IPS-11a (cell line): ENCODE results near the gene OXGR1.

Source experiments
- H3K4me3 ChIP-seq: one replicate; pipeline ENCODE4 v1.5.1; 2013; ENCODE audit warnings: low read depth, low read length, control low read depth

OXGR1 gene

GRCh38 chr13:96966415-96967102 lies 27.7 kb downstream of the OXGR1 start:
- no peak overlapping the region for H3K4me3 ChIP-seq

GRCh38 chr13:96963786-96964475 lies 30.3 kb downstream of the OXGR1 start:
- no peak overlapping the region for H3K4me3 ChIP-seq

GRCh38 chr13:96960379-96960778 lies 33.9 kb downstream of the OXGR1 start:
- no peak overlapping the region for H3K4me3 ChIP-seq

GRCh38 chr13:96958286-96958891 lies 35.9 kb downstream of the OXGR1 start:
- H3K4me3 ChIP-seq = no peak overlapping the region

- no peak overlapping the region for H3K4me3 ChIP-seq
Observed at GRCh38 chr13:96952595-96952994, 41.7 kb downstream of the OXGR1 start.

GRCh38 chr13:96948127-96948526 lies 46.1 kb downstream of the OXGR1 start:
- no peak overlapping the region for H3K4me3 ChIP-seq

GRCh38 chr13:96947343-96947910 lies 46.8 kb downstream of the OXGR1 start:
- no peak overlapping the region for H3K4me3 ChIP-seq

- no peak overlapping the region for H3K4me3 ChIP-seq
Observed at GRCh38 chr13:96946709-96947311, 47.5 kb downstream of the OXGR1 start.

- H3K4me3 ChIP-seq = no peak overlapping the region
Observed at GRCh38 chr13:96940961-96941360, 53.3 kb downstream of the OXGR1 start.

GRCh38 chr13:96935901-96936300 lies 58.4 kb downstream of the OXGR1 start:
- H3K4me3 ChIP-seq = no peak overlapping the region
